Nephron (organoid): Measurements from ENCODE around the gene ARFIP2.

Source experiments
- H3K27ac Mint-ChIP-seq, 3 experiments: 2 replicates each; pipeline ENCODE4 v1.8.0; 2020; ENCODE audit warnings: mixed read lengths in 3 of 3, mild to moderate bottlenecking in 2 of 3, moderate library complexity in 1 of 3
- H3K27me3 Mint-ChIP-seq: 2 replicates; pipeline ENCODE4 v1.8.0; 2021; ENCODE audit warnings: low read depth, mild to moderate bottlenecking, moderate library complexity, mixed read lengths
- H3K36me3 Mint-ChIP-seq: 2 replicates; pipeline ENCODE4 v1.8.0; 2020; ENCODE audit warnings: low read depth, mixed read lengths
- H3K4me1 Mint-ChIP-seq: 2 replicates; pipeline ENCODE4 v1.8.0; 2020; ENCODE audit warnings: mixed read lengths
- H3K4me3 Mint-ChIP-seq, 3 experiments: 2 replicates each; pipeline ENCODE4 v1.8.0; 2020; ENCODE audit warnings: mild to moderate bottlenecking in 3 of 3, mixed read lengths in 3 of 3, moderate library complexity in 2 of 3
- H3K9me3 Mint-ChIP-seq: 2 replicates; pipeline ENCODE4 v1.8.0; 2020; ENCODE audit warnings: mixed read lengths
- TF ChIP-seq, protein P1 (sequence below), 3 experiments: fragments of 200-600 bp; sonication (generic); IDR thresholded peaks; one replicate each; pipeline ENCODE4 v1.5.0; 2021; ENCODE audit warnings: antibody characterized with exemption in 3 of 3; ENCODE audit not compliant: unreplicated experiment in 3 of 3

The ARFIP2 gene

DNA sequence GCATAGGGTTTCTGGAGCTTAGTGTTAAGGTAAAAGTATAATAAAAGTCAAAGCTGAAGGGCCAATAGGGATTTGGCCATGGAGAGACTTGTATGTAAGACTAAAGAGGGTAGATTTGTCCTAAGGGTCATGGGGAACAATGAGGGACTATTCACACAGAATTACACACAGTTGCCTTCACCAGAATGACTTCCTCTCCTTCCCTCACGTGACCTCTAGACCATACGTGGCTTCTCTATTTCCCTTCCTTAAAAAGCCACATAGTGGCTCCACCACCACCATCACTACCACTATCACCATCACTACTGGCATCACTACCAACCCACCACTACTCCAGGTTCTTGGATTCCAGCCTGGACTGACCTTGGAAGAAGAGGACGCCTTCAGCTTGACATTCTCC is 43.1 kb downstream of the ARFIP2 start:
- Mint-ChIP-seq H3K4me1 (no peaks in the 10 kb centered on the region), H3K9me3 (no peaks in the 10 kb centered on the region), H3K36me3 (no peaks in the 10 kb centered on the region), H3K27ac (no peak overlapping the region), H3K4me3 (no peak overlapping the region), H3K27me3 (no peaks in the 10 kb centered on the region)
- TF ChIP-seq, protein P1, sequence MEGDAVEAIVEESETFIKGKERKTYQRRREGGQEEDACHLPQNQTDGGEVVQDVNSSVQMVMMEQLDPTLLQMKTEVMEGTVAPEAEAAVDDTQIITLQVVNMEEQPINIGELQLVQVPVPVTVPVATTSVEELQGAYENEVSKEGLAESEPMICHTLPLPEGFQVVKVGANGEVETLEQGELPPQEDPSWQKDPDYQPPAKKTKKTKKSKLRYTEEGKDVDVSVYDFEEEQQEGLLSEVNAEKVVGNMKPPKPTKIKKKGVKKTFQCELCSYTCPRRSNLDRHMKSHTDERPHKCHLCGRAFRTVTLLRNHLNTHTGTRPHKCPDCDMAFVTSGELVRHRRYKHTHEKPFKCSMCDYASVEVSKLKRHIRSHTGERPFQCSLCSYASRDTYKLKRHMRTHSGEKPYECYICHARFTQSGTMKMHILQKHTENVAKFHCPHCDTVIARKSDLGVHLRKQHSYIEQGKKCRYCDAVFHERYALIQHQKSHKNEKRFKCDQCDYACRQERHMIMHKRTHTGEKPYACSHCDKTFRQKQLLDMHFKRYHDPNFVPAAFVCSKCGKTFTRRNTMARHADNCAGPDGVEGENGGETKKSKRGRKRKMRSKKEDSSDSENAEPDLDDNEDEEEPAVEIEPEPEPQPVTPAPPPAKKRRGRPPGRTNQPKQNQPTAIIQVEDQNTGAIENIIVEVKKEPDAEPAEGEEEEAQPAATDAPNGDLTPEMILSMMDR (IDR thresholded peaks at IDR 0.05; ENCODE audit: unreplicated experiment in 3 of 3), result no peak

DNA sequence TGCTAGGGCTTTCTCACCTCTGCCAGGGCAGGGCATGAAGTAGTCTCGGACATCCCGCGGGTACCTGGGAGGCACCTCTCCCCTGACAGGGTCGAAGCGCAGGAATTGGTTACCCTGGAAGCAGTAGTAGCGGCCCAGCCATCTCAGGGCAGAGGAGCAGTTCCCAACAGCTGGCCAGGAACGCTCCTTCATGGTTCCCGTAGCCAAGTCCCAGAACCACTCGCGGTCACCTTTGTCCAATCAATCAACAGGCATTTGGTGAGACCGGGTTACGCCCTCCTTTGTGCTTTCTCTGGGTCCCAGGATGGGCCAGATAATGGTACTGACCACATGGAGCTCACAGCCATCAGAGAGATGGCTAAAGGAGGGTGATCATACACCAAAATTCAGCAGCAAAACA is 43.7 kb downstream of the ARFIP2 start:
- TF ChIP-seq, protein P1 (IDR thresholded peaks at IDR 0.05; ENCODE audit: unreplicated experiment in 3 of 3), result no peak
- Mint-ChIP-seq H3K27ac (no peak overlapping the region), H3K4me1 (no peaks in the 10 kb centered on the region), H3K27me3 (no peaks in the 10 kb centered on the region), H3K9me3 (no peaks in the 10 kb centered on the region), H3K4me3 (no peak overlapping the region), H3K36me3 (no peaks in the 10 kb centered on the region)

DNA sequence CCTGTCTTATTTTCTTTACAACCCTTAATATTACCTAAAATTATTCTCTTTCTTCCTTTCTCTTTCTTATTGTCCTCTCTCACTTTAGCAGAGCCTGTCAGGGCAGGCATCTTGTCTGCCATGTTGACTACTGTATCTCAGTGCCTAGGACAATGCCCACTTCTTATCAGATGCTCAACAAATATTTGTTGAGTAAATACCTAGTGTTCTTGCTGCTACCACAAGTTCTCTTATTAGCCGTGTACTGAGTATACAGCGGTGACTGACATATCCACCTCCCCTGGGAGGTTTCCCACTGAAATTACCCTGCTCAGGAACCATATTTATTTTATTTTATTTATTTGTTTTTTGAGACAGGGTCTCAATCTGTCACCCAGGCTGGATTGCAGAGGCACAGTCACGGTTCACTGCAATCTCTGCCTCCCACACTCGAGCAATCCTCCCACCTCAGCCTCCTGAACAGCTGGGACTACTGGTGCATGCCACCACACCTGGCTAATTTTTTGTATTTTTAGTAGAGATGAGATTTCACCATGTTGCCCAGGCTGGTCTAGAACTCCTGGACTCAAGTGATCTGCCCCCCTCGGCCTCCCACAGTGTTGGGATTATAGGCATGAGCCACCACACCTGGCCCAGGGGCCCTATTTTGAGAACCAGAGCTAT is 47.0 kb downstream of the ARFIP2 start:
- Mint-ChIP-seq H3K9me3 (no peaks in the 10 kb centered on the region), H3K4me1 (no peaks in the 10 kb centered on the region), H3K4me3 (no peak overlapping the region), H3K36me3 (no peaks in the 10 kb centered on the region), H3K27ac (no peak overlapping the region), H3K27me3 (peaks cover 4% of the 10 kb centered on the region)
- TF ChIP-seq, protein P1 (IDR thresholded peaks at IDR 0.05; ENCODE audit: unreplicated experiment in 3 of 3), result no peak

DNA sequence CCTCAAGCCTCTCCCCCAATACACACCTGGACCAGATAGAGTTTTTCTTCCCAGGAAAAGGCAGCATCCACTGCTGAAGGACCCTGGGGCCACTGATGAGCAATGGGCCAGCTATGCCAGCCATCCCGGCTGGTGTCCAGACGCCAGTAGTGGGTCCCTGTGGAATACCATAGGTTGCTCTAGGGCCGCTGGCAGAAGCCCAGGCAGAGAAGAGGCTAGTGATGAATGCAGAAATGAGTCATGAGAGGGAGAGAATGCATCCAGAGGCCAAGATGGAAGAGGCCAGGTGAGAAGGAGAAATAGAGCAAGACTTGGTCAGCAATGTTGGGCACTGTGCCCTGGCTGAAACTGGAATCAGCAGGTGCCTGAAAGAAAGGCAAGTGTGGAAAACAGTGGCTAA is 49.3 kb downstream of the ARFIP2 start:
- Mint-ChIP-seq H3K36me3 (no peaks in the 10 kb centered on the region), H3K9me3 (no peaks in the 10 kb centered on the region), H3K4me1 (no peaks in the 10 kb centered on the region), H3K27ac (no peak overlapping the region), H3K4me3 (no peak overlapping the region), H3K27me3 (peaks cover 4% of the 10 kb centered on the region)
- TF ChIP-seq, protein P1 (IDR thresholded peaks at IDR 0.05; ENCODE audit: unreplicated experiment in 3 of 3), result no peak

DNA sequence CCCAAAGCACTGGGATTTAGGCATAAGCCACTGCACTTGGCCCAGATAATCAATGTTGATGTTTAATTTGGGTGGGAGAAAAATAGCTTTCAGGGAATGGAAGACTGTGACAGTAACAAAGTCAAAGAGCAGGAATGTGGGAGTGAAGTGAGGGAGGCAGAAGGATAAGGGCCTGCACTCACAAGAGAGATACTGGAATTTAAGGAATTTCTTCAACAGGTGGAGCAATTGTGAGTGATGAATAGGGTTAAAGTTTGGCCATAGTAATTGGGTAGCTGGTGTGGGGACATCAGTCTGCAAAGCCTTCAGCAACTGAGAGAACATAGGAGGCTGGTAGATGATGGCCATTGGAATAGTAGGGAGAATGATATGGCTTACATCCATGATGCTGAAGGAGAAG is 53.6 kb downstream of the ARFIP2 start:
- Mint-ChIP-seq H3K4me3 (no peak overlapping the region), H3K4me1 (no peaks in the 10 kb centered on the region), H3K27ac (no peak overlapping the region), H3K36me3 (no peaks in the 10 kb centered on the region), H3K27me3 (peaks cover 26% of the 10 kb centered on the region), H3K9me3 (no peaks in the 10 kb centered on the region)
- TF ChIP-seq, protein P1 (IDR thresholded peaks at IDR 0.05; ENCODE audit: unreplicated experiment in 3 of 3), result no peak
